HG02943 (cell line): ENCODE measurements around the gene KLF15.

Experiments used
- ATAC-seq: cut with Tn5 transposase; IDR thresholded peaks from one replicate; pipeline ENCODE4 v1.9.1; 2021; ENCODE audit warnings: mild to moderate bottlenecking, low read depth, moderate library complexity; ENCODE audit not compliant: unreplicated experiment

KLF15 gene

GRCh38 chr3:126389794-126390146 lies 32.6 kb upstream of the KLF15 start:
- ATAC-seq = no peak

DNA sequence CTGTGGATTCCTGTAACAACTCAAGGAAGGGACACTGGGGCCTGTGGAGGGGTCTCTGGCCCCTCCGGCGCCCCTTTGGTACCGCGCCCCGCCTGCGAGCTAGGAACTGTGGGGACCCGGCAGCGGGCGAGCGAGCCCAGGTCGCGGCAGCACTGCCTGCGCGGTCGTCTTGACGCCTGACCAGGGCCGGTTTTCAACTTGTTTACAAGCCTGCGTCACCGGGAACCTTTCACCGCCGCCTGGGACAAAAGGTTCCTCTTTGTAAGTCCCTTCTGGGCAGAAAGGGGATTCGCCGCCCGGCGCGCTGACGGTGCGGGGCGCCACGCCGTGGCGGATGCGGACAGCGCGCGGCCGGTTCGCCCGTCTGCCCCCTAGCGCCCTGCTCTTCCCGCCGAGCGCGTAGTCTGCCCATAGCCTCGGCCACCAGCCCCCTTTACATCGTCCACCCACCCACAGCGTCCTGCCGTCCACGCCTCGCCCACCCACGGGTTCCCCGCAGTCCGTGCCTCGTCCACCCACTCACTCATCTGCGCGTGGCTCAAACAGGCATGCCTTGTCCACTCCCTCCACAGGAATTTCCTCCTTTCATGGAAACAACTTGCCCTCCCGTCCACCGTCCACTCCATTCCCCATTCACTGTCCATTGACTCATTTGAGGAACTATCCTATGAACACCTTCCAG lies 32.0 kb upstream of the KLF15 start:
- ATAC-seq = no peak

DNA sequence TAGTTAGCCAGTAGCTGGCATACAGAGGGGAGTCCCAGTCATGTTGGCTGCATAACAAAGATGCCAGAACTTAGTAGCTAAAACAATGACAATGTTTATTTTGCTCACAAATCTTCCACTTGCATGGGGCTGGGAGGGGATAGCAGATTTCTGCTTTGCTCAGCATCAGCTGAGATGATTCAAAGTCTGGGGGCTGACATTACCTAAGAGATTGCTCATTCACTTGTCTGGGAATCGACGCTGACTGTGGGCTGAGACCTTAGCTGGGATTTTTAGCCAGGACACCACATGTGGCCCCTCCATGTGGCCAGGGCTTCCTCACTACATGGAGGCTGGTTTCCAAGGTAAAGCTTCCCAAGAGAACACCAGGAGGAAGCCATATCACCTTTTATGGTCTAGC lies 24.8 kb upstream of the KLF15 start:
- ATAC-seq = no peak

DNA sequence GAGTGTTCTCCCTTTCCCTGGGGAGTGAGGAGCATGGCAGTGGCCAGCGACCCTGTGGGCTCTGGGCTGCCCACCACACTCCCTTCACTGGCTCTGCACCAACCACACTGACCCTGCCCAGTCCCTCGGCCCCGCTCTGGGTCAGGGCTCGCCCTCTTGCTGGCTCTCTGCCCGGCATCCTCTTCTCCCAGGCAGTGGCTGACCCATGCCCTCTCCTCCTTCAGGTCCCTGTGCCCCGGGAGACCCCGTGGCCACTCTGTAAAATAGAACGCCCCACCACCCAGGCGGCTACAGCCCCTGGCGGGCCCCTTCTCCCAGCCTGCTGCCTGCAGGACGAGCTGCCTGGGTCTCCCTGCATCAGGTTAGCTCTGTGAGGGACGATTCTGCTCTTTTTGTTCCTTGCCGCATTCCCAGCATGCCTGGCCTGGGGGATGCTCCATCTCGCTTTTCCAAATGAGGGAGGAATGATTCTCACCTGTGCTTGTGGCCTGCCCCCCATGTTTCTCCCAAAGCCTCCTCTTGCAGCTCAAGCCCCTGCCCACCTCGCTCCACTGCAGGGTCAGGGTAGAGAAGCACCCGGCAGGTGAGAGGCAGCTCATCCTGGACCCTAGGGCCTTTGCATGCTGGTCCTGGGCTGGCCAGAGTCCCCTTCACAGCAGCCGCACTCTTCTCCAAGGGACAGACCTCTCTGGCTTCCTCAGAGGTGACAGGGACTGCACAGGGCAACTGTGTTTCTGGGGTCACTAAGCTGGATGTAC lies 23.0 kb upstream of the KLF15 start:
- ATAC-seq = no peak

DNA sequence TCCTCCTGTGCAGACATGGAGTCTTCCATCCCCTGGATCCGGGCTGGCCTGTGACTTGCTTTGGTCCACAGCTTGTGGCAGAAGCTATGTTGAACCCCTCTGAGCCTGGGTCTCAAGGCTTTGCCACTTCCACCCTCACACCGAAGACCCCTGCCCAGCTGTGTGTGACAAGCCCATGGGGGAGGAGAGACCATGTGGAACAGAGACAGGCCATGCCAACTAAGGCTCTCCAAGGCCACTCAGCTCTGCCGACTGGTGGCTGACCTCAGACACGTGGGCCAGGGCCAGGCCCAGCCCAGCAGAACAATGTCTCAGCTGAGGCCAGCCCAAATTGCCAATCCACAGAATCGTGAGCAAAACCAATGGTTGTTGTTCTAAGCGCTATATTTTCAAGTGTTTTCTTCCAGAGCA lies 21.1 kb upstream of the KLF15 start:
- ATAC-seq = no peak

DNA sequence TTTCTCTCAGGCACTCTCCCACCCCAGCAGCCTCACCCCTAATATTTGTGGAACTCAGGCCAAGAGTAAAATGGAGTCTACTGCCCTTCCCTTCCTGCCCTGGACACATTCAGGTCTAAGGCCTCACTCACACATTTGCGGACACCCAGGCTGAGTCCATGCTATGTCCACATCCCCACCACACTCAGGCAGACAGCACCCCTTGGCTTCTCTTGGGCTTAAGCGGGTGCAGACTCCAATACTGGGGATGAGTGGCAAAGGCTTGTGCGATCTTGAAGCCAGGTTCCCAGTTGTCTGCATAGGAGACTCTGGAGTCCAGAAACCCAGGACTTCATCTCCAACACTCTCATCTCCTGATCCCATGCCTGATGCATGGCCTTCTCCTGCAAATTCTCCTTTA lies 20.0 kb upstream of the KLF15 start:
- ATAC-seq = no peak

GRCh38 chr3:126376444-126376843 lies 19.2 kb upstream of the KLF15 start:
- no peak for ATAC-seq

- ATAC-seq = no peak
Measured at GRCh38 chr3:126375835-126376331, 18.7 kb upstream of the KLF15 start.

DNA sequence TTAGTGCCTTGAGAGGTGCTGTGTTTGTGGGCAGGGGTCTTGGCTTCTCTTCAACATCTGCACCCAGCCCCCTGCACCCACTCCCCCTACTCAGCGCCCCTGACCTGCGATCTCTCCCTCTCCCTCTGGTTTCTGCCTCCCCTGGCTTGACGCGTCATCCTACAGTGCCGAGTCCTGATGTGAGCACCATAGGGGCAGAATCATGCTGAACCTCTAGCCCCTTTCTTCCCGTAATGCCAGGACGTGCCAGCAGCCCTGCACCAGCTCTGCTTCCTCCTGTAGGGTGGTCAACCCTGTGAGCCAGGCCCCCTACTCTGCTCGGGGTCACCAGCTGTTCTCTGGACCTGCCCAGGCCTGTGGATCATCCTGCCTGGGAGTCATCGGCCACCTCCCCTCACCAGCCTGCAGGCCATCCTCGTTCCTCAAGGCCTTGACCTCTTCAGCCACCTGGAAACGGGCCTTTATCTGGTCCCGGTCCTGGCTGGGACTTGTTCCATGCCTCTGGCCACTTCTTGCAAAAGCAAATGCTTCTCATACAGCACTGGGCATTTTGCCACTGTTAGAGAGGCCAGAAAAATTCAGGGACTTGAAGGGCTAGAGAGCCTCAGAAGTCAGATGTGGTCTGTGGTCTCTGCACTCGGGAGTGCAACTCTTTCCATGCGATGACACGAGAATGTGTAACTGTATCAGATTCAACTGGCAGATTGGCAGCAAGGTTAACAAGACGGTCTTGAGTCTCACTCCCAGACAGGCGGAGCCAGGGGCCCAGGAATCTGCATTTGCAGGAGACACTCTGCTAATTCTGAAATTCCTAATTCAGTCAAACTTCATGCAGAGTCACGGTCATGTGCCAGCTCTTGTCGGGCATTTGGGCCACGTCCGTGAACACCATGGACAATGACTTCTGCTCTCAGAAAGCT lies 16.7 kb upstream of the KLF15 start:
- ATAC-seq = no peak

DNA sequence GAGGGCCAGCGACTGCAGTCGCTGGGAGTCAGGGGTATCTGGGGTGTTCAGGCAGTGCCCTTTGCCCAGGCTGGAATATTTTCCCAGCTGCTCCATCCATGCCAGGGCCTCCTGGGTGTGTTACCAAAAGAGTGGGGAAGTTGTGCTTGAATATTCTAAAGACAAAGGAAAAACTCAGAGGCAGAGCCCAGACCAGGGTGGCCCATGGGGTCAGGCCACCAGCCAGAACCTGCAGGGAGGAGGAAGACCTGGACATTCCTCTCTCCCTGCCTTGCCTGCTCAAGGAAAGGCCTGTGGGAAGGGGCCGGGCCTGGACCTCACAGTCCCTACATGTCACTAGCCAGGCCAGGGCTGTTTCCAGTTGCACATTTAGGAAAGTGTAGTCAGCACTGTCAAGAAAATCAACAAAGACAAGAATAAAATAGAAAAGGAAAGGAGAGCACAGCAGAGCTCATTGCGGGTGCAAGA lies 16.0 kb upstream of the KLF15 start:
- ATAC-seq = no peak

DNA sequence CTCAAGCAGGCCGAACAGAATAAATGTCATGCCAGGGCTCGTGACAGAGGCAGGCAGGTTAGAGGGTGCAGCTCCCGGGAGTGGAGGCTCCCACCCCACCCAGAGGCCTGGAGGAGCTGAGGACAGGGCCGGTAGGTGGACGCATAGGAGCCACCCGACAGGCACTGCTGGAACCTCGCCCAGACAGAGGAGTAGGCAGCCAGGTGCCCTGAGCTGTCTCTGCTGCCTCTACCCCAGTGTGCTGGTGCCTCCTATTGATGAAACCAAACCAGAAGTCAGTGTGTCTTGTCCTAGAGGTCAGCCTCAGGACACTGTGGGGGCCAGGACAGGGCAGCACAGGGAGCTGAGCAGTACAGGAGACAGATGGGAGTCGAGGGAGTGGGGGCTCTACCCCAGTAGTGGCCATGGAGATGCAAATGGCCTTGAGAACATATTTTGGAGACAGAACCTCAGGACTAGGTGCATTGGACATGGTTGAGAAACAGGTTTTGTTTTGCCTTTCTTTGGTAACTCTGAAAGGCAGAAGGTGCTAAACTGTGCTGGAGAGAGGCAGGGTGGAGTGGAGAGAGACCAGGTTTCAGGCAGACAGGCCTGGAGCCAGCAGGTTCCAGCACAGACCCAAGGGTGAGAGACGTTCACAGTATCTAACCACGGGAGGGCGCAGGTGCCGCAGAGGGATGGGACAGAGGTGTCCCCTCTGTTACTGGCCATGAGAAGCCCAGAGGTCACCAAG lies 15.4 kb upstream of the KLF15 start:
- ATAC-seq = no peak

DNA sequence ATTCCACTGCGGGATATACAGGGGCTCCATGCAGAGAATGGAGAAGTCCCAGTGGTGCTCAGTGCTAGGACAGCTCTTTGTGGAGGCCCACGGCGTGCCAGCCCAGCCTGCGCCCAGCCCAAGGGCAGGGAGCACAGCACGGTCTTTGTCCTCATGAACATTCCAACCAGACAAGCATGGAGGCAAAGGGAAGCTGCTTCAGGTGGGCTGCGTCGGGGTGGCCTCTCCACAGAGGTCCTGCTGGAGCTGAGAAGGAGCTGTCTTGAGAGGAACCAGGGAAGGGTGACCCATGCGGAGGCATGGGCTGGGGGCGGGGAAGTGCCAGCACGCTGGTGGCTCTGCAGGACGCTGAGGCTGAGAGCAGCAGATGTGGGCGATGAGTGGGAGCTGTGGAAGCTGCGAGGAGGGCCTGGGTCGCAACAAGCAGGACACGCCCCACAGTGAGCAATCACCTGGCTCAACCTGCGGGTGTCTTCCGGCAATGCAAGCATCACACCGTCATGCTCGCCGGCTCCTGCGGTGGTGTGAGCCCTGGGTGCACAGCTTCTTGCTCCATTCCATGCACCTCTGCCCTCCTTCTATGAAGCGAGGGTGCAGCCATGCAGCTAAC lies 14.0 kb upstream of the KLF15 start:
- no peak for ATAC-seq

GRCh38 chr3:126370606-126371005 lies 13.4 kb upstream of the KLF15 start:
- no peak for ATAC-seq

DNA sequence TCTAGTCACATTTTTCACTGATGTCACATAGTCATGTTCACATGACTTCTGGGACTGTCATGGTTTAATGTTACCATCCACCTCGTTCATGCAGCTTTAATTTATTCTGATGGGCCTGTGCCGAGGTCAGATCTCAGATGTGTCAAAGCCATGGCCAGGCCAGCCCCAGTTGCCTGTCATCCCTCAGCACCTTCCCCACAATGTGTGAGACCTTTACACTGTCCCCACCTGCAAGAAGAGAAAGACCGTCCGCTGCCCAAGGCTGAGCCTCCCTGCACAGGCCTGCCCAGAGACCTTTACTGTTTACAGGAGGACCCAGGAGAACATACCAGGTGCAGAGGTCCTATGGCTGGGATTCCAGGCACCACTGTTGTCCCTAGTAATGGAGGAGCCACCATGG lies 12.8 kb upstream of the KLF15 start:
- no peak for ATAC-seq

- no peak for ATAC-seq
Measured at GRCh38 chr3:126369490-126369889, 12.3 kb upstream of the KLF15 start.

- ATAC-seq = no peak
Measured at GRCh38 chr3:126367316-126367805, 10.2 kb upstream of the KLF15 start.

- ATAC-seq = no peak
Measured at GRCh38 chr3:126365351-126366277, 8.4 kb upstream of the KLF15 start.

GRCh38 chr3:126364731-126365301 lies 7.6 kb upstream of the KLF15 start:
- ATAC-seq = no peak
